Endothelial cell (in vitro differentiated cells): Measurements from ENCODE around the gene PLD1. TPM values are rescaled to one million over a fixed set of nuclear protein-coding genes. Genes with fewer than 3 reads are reported as not detected.

ENCODE experiments used
- DNase-seq: peaks from one replicate; pipeline ENCODE4 v3.0.0; 2021; ENCODE audit warnings: low spot score
- H3K27ac Mint-ChIP-seq: one replicate; pipeline ENCODE4 v1.8.0; 2021; ENCODE audit warnings: mixed read lengths, inconsistent platforms; ENCODE audit not compliant: unreplicated experiment
- H3K27me3 Mint-ChIP-seq: one replicate; pipeline ENCODE4 v1.8.0; 2021; ENCODE audit warnings: mild to moderate bottlenecking, moderate library complexity, mixed read lengths, inconsistent platforms; ENCODE audit not compliant: unreplicated experiment
- H3K36me3 Mint-ChIP-seq: one replicate; pipeline ENCODE4 v1.8.0; 2021; ENCODE audit warnings: mild to moderate bottlenecking, low read depth, mixed read lengths, inconsistent platforms; ENCODE audit not compliant: unreplicated experiment
- H3K4me1 Mint-ChIP-seq: one replicate; pipeline ENCODE4 v1.8.0; 2021; ENCODE audit warnings: mild to moderate bottlenecking, mixed read lengths, inconsistent platforms; ENCODE audit not compliant: unreplicated experiment
- H3K4me3 Mint-ChIP-seq: one replicate; pipeline ENCODE4 v1.8.0; 2021; ENCODE audit warnings: mild to moderate bottlenecking, mixed read lengths, inconsistent platforms; ENCODE audit not compliant: unreplicated experiment
- H3K9me3 Mint-ChIP-seq: one replicate; pipeline ENCODE4 v1.8.0; 2021; ENCODE audit warnings: mixed read lengths, inconsistent platforms; ENCODE audit not compliant: unreplicated experiment
- total RNA-seq: library from RNA; stranded (reverse); fragmentation: NEBNext Ultra II Directional; extraction: Animal tissue kit (Norgen Biotek cat#: 25700); gene quantifications from one replicate; pipeline ENCODE4 v1.2.1, GENCODE V29; 2021; ENCODE audit not compliant: unreplicated experiment
- TF ChIP-seq, protein P1 (sequence below): fragments of 200-600 bp; sonication (generic); IDR thresholded peaks from one replicate; pipeline ENCODE4 v1.5.0; 2021; ENCODE audit warnings: antibody characterized with exemption; ENCODE audit not compliant: unreplicated experiment

Gene PLD1
- total RNA-seq, 1 donor from 2014 or later = 61.5 TPM

DNA sequence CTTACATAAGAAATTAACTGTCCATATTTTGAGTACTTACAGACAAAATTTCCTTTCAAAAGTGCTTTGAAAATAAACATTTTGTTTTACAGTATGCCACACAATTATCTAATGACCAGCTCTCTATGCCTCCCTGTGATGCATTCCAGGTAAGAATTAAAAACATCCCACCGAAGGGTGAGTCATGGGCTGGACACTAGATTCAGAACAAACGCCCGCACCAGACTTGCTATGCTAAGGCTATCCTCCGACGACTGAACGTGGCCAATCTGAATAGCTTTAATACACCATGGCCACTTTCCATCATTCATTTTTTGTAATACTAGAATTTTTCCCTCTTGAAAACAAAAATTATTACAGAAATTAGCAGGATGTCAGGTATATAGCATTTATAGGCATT is 210.3 kb downstream of the PLD1 start:
- Mint-ChIP-seq H3K27ac (no peak overlapping the region), H3K4me3 (no peak overlapping the region), H3K36me3 (peaks cover 11% of the 10 kb centered on the region), H3K9me3 (no peaks in the 10 kb centered on the region), H3K27me3 (no peaks in the 10 kb centered on the region), H3K4me1 (no peaks in the 10 kb centered on the region)
- TF ChIP-seq, protein P1, sequence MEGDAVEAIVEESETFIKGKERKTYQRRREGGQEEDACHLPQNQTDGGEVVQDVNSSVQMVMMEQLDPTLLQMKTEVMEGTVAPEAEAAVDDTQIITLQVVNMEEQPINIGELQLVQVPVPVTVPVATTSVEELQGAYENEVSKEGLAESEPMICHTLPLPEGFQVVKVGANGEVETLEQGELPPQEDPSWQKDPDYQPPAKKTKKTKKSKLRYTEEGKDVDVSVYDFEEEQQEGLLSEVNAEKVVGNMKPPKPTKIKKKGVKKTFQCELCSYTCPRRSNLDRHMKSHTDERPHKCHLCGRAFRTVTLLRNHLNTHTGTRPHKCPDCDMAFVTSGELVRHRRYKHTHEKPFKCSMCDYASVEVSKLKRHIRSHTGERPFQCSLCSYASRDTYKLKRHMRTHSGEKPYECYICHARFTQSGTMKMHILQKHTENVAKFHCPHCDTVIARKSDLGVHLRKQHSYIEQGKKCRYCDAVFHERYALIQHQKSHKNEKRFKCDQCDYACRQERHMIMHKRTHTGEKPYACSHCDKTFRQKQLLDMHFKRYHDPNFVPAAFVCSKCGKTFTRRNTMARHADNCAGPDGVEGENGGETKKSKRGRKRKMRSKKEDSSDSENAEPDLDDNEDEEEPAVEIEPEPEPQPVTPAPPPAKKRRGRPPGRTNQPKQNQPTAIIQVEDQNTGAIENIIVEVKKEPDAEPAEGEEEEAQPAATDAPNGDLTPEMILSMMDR = no peak
- no peak for DNase-seq

DNA sequence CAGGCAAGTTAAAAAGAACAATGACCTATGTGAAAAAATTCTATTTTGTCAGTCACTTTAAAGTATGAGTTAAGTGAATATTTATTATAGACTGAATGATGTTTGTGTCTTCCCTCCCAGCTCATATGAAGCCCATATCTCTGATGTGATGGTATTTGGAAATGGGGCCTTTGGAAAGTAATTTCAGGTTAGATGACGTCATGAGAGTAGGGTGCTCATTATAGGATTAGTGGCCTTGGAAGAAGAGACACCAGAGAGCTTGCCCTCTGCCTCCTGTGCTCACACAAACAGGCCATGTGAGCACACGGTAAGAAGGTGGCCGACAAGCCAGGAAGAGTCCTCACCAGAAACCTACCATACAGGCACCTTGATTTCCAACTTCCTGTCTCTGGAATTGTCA is 211.3 kb downstream of the PLD1 start:
- H3K9me3 Mint-ChIP-seq = no peaks in the 10 kb centered on the region
- no peak overlapping the region for H3K27ac Mint-ChIP-seq
- TF ChIP-seq, protein P1 = no peak
- H3K27me3 Mint-ChIP-seq = no peaks in the 10 kb centered on the region
- no peak overlapping the region for H3K4me3 Mint-ChIP-seq
- H3K36me3 Mint-ChIP-seq = peaks cover 11% of the 10 kb centered on the region
- H3K4me1 Mint-ChIP-seq = no peaks in the 10 kb centered on the region
- no peak for DNase-seq

DNA sequence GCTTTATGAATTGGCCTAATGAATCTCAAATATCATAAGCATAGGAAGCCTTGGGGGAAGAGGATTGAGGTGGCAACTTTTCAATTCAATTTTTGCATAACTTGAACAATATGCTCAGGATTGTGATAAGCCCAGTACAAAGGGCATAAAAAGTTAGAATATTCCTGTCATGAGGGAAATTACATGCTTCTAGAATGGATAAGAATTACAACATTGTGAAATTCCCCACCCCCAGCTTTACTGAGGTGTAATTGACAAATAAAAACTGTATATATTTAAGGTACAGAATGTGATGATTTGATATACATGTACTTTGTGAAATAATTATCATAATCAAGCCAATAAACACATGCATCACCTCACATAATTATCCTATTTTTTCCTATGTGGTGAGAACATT is 217.5 kb downstream of the PLD1 start:
- H3K4me1 Mint-ChIP-seq = no peaks in the 10 kb centered on the region
- no peaks in the 10 kb centered on the region for H3K27me3 Mint-ChIP-seq
- TF ChIP-seq, protein P1 = no peak
- no peak overlapping the region for H3K4me3 Mint-ChIP-seq
- no peaks in the 10 kb centered on the region for H3K9me3 Mint-ChIP-seq
- DNase-seq = no peak
- H3K36me3 Mint-ChIP-seq = no peaks in the 10 kb centered on the region
- no peak overlapping the region for H3K27ac Mint-ChIP-seq

DNA sequence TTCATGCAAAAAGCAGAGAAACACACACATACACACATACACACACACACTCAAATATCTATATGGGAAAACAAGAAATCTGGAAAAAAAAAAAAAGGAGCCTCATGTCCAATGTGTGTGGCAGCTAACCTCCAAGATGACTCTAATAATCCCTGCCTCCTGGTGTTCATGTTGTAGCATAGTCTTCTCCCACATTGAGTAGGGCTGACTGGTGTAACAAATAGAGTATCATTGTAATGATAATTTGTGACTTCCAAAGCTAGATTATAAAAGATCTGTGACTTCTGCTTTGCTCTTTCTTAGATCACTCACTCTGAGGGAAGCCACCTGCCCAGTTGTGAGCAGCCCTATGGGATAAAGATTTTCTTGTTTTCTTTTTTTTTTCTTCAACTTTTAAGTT is 219.2 kb downstream of the PLD1 start:
- DNase-seq = no peak
- Mint-ChIP-seq H3K36me3 (no peaks in the 10 kb centered on the region), H3K4me1 (no peaks in the 10 kb centered on the region), H3K27ac (no peak overlapping the region), H3K4me3 (no peak overlapping the region), H3K27me3 (no peaks in the 10 kb centered on the region), H3K9me3 (no peaks in the 10 kb centered on the region)
- TF ChIP-seq, protein P1 = no peak

DNA sequence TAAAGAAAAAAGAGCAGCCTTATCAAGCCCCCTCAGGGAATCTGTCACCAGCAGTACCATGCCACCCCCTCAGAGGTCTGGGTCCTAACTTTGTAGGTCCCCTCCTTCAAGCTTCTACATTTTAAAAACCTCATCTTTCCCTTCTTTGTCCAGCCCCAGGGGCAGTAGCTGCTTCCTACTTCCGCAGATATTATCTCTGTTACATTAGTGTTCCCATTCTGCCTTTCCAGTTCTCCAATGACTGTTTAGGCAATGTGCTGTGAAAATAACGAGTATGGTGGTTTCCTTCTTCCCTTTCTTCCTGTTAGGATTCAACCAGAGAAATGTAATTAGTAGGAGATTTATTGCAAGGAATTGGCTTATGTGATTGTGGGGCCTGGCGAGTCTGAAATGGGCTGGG is 224.0 kb downstream of the PLD1 start:
- Mint-ChIP-seq H3K36me3 (no peaks in the 10 kb centered on the region), H3K27ac (no peak overlapping the region), H3K9me3 (no peaks in the 10 kb centered on the region), H3K27me3 (no peaks in the 10 kb centered on the region), H3K4me3 (no peak overlapping the region), H3K4me1 (no peaks in the 10 kb centered on the region)
- no peak for DNase-seq
- TF ChIP-seq, protein P1 = no peak
